KMS-11 (cell line): ENCODE measurements around the gene CD300A.

Experiments used
- H2AFZ ChIP-seq: fragments of 200-600 bp; sonication (generic); 2 replicates; pipeline ENCODE4 v1.6.1; 2016; ENCODE audit warnings: antibody characterized with exemption, mixed run types, low read depth
- H3K27ac ChIP-seq: fragments of 200-600 bp; sonication (generic); 2 replicates; pipeline ENCODE4 v1.6.1; 2016; ENCODE audit warnings: mild to moderate bottlenecking, mixed run types
- H3K27me3 ChIP-seq: fragments of 200-600 bp; sonication (generic); 2 replicates; pipeline ENCODE4 v1.6.1; 2017; ENCODE audit warnings: mild to moderate bottlenecking, low read depth, mixed run types, moderate library complexity; ENCODE audit not compliant: insufficient read depth
- H3K36me3 ChIP-seq: fragments of 200-600 bp; sonication (generic); 2 replicates; pipeline ENCODE4 v1.6.1; 2017; ENCODE audit warnings: mild to moderate bottlenecking, mixed run types; ENCODE audit not compliant: insufficient read depth
- H3K4me1 ChIP-seq: fragments of 200-600 bp; sonication (generic); 2 replicates; pipeline ENCODE4 v1.6.1; 2016; ENCODE audit warnings: mild to moderate bottlenecking, low read depth, mixed run types; ENCODE audit not compliant: poor library complexity, severe bottlenecking
- H3K4me2 ChIP-seq: fragments of 200-600 bp; sonication (generic); 2 replicates; pipeline ENCODE4 v1.7.0; 2016; ENCODE audit warnings: mild to moderate bottlenecking, mixed run types
- H3K4me3 ChIP-seq: fragments of 200-600 bp; sonication (generic); IDR thresholded peaks from 2 replicates; pipeline ENCODE4 v1.6.1; 2017; ENCODE audit warnings: low read depth, low read length, mixed read lengths; ENCODE audit not compliant: insufficient read depth
- H3K79me2 ChIP-seq: fragments of 200-600 bp; sonication (generic); 2 replicates; pipeline ENCODE4 v1.6.1; 2016; ENCODE audit warnings: low read depth, mixed run types; ENCODE audit not compliant: insufficient read depth
- H3K9ac ChIP-seq: fragments of 200-600 bp; sonication (generic); 2 replicates; pipeline ENCODE4 v1.6.1; 2016; ENCODE audit warnings: mild to moderate bottlenecking, mixed run types
- H4K20me1 ChIP-seq: fragments of 200-600 bp; sonication (generic); 2 replicates; pipeline ENCODE4 v1.6.1; 2016; ENCODE audit warnings: mild to moderate bottlenecking, mixed run types; ENCODE audit not compliant: insufficient read depth
- CTCF ChIP-seq: fragments of 200-600 bp; sonication (generic); conservative IDR thresholded peaks from 2 replicates; pipeline ENCODE4 v1.6.1; 2017; ENCODE audit warnings: low read depth, mild to moderate bottlenecking, antibody characterized with exemption, low read length, moderate library complexity, mixed read lengths

CD300A gene

GRCh38 chr17:74530831-74531150 is 64.4 kb downstream of the CD300A start:
- Histone ChIP-seq H3K79me2 (no peaks in the 10 kb centered on the region), H3K27ac (no peak overlapping the region), H3K4me1 (no peaks in the 10 kb centered on the region), H3K27me3 (peaks cover 97% of the 10 kb centered on the region), H3K4me2 (no peak overlapping the region), H3K9ac (no peak overlapping the region), H3K36me3 (no peaks in the 10 kb centered on the region), H2AFZ (no peak overlapping the region), H3K4me3 (no peak overlapping the region), H4K20me1 (no peaks in the 10 kb centered on the region)
- no peak for TF ChIP-seq CTCF

- no peak within 1 kb of the TSS for H3K9ac ChIP-seq
- no peaks in the 10 kb centered on the region for H3K79me2 ChIP-seq
- no peak within 1 kb of the TSS for H3K4me3 ChIP-seq
- no peak within 1 kb of the TSS for H2AFZ ChIP-seq
- no peaks in the 10 kb centered on the region for H3K4me1 ChIP-seq
- H3K27ac ChIP-seq, result no peak within 1 kb of the TSS
- H3K36me3 ChIP-seq, result no peaks in the 10 kb centered on the region
- no peaks in the 10 kb centered on the region for H4K20me1 ChIP-seq
- no peak for TF ChIP-seq CTCF
- H3K27me3 ChIP-seq, result peaks cover 96% of the 10 kb centered on the region
- H3K4me2 ChIP-seq, result no peak within 1 kb of the TSS
These were observed 64.9 kb downstream of the CD300A start, which contains the start of gene CD300LB for GRCh38 chr17:74531231-74531761. Gene CD300LB (minus strand): TSS chr17:74531475. CDS start chr17:74531350, 125 bp downstream.

GRCh38 chr17:74532115-74532514 is 65.7 kb downstream of the CD300A start:
- H3K4me3 ChIP-seq, result no peak overlapping the region
- no peak overlapping the region for H3K9ac ChIP-seq
- H3K79me2 ChIP-seq, result no peaks in the 10 kb centered on the region
- H2AFZ ChIP-seq, result no peak overlapping the region
- no peak overlapping the region for H3K27ac ChIP-seq
- no peak overlapping the region for H3K4me2 ChIP-seq
- TF ChIP-seq CTCF, result no peak
- peaks cover 96% of the 10 kb centered on the region for H3K27me3 ChIP-seq
- H3K4me1 ChIP-seq, result no peaks in the 10 kb centered on the region
- H4K20me1 ChIP-seq, result no peaks in the 10 kb centered on the region
- H3K36me3 ChIP-seq, result no peaks in the 10 kb centered on the region
